Stimulated activated CD4-positive, alpha-beta T cell treated with anti-CD3 and anti-CD28 coated beads, Interleukin-15, amount 100 ng/mL, for 24 hours (primary cell): ENCODE measurements around the gene SUCO.
"Not testable (repeated sequence)": the region's sequence is repeated elsewhere in the genome, so short reads cannot be mapped to it uniquely, and the experiment has no call there.

Experiments
- DNase-seq: peaks from one replicate; pipeline ENCODE4 v3.0.0-alpha.2; 2020

The SUCO gene

GRCh38 chr1:172532700-172533512, at the start of gene SUCO:
Gene SUCO, plus strand, starts transcription at chr1:172533150. Its CDS starts 286 bp downstream, at chr1:172533436.
- peak; percentile 100 for DNase-seq

- DNase-seq: no peak
Measured at GRCh38 chr1:172483448-172483847, 49.5 kb upstream of the SUCO start.

- no peak for DNase-seq
Measured at GRCh38 chr1:172484252-172484651, 48.7 kb upstream of the SUCO start.

- DNase-seq: no peak
Measured at GRCh38 chr1:172485626-172486025, 47.3 kb upstream of the SUCO start.

- no peak for DNase-seq
Measured at GRCh38 chr1:172486805-172487454, 46.0 kb upstream of the SUCO start.

- no peak for DNase-seq
Measured at GRCh38 chr1:172487550-172487949, 45.4 kb upstream of the SUCO start.

- DNase-seq: no peak
Measured at GRCh38 chr1:172488393-172488792, 44.6 kb upstream of the SUCO start.

- no peak for DNase-seq
Measured at GRCh38 chr1:172489847-172490246, 43.1 kb upstream of the SUCO start.

- no peak for DNase-seq
Measured at GRCh38 chr1:172492421-172492820, 40.5 kb upstream of the SUCO start.

GRCh38 chr1:172494166-172494565, 38.8 kb upstream of the SUCO start:
- no peak for DNase-seq

GRCh38 chr1:172496127-172496526, 36.8 kb upstream of the SUCO start:
- not testable (repeated sequence) for DNase-seq

GRCh38 chr1:172496678-172497077, 36.3 kb upstream of the SUCO start:
- no peak for DNase-seq

- DNase-seq: no peak
Measured at GRCh38 chr1:172497230-172497629, 35.7 kb upstream of the SUCO start.

GRCh38 chr1:172498857-172499256, 34.1 kb upstream of the SUCO start:
- DNase-seq: no peak

- no peak for DNase-seq
Measured at GRCh38 chr1:172499636-172500141, 33.3 kb upstream of the SUCO start.

GRCh38 chr1:172500207-172500606, 32.7 kb upstream of the SUCO start:
- no peak for DNase-seq

GRCh38 chr1:172507741-172508140, 25.2 kb upstream of the SUCO start:
- no peak for DNase-seq

GRCh38 chr1:172510479-172510878, 22.5 kb upstream of the SUCO start:
- no peak for DNase-seq

GRCh38 chr1:172512591-172512990, 20.4 kb upstream of the SUCO start:
- no peak for DNase-seq

GRCh38 chr1:172513479-172513878, 19.5 kb upstream of the SUCO start:
- DNase-seq: no peak

GRCh38 chr1:172514108-172514507, 18.8 kb upstream of the SUCO start:
- no peak for DNase-seq

- DNase-seq: no peak
Measured at GRCh38 chr1:172515436-172515835, 17.5 kb upstream of the SUCO start.

GRCh38 chr1:172515927-172516326, 17.0 kb upstream of the SUCO start:
- no peak for DNase-seq

- DNase-seq: no peak
Measured at GRCh38 chr1:172517081-172517480, 15.9 kb upstream of the SUCO start.
